ENCODE data around the gene FAM24A. TPM values are rescaled to one million over a fixed set of nuclear protein-coding genes. Genes with fewer than 3 reads are reported as not detected.

The FAM24A gene
- total RNA-seq, 1 donor from 2014 or later, result not detected

- Histone ChIP-seq H3K27me3 (no peaks in the 10 kb centered on the region), H3K9me3 (no peaks in the 10 kb centered on the region), H3K4me1 (no peaks in the 10 kb centered on the region), H3K36me3 (peaks cover 0 to 8% of the 10 kb centered on the region in 2 donors), H3K27ac (no peak overlapping the region), H3K4me3 (no peak overlapping the region)
- TF ChIP-seq CTCF (IDR thresholded peaks at IDR 0.05), result no peak
- DNase-seq (ENCODE audit: low spot score in 2 of 2), result no peak
- intact Hi-C loops (cut with DNase I), result no loop called here
Observed at GRCh38 chr10:122930140-122930539, 19.7 kb downstream of the FAM24A start.

GRCh38 chr10:122931088-122931906 is 20.9 kb downstream of the FAM24A start:
- intact Hi-C loops (cut with DNase I), result no loop called here
- TF ChIP-seq CTCF (IDR thresholded peaks at IDR 0.05), result no peak

GRCh38 chr10:122939133-122939855 is 28.9 kb downstream of the FAM24A start:
- H3K27me3 ChIP-seq, result no peaks in the 10 kb centered on the region
- no peak for TF ChIP-seq CTCF (IDR thresholded peaks at IDR 0.05)
- DNase-seq (ENCODE audit: low spot score in 2 of 2), result no peak
- peaks cover 16 to 20% of the 10 kb centered on the region in 2 donors for H3K36me3 ChIP-seq
- no peak overlapping the region for H3K27ac ChIP-seq
- intact Hi-C loops (cut with DNase I), result no loop called here
- H3K4me1 ChIP-seq, result no peaks in the 10 kb centered on the region
- no peak overlapping the region for H3K4me3 ChIP-seq
- no peaks in the 10 kb centered on the region for H3K9me3 ChIP-seq

More at GRCh38 chr10:122931088-122931906, 20.9 kb downstream of the FAM24A start:
- Histone ChIP-seq H3K27me3 (no peaks in the 10 kb centered on the region), H3K4me3 (no peak overlapping the region), H3K27ac (no peak overlapping the region), H3K4me1 (no peaks in the 10 kb centered on the region), H3K9me3 (no peaks in the 10 kb centered on the region), H3K36me3 (peaks cover 0 to 9% of the 10 kb centered on the region in 2 donors)
- no peak for DNase-seq (ENCODE audit: low spot score in 2 of 2)

GRCh38 chr10:122939856-122940543 is 29.6 kb downstream of the FAM24A start:
- H3K4me1 ChIP-seq, result no peaks in the 10 kb centered on the region
- intact Hi-C loops (cut with DNase I), result no loop called here
- no peak overlapping the region for H3K4me3 ChIP-seq
- no peak for DNase-seq (ENCODE audit: low spot score in 2 of 2)
- H3K27me3 ChIP-seq, result no peaks in the 10 kb centered on the region
- no peak for TF ChIP-seq CTCF (IDR thresholded peaks at IDR 0.05)
- H3K36me3 ChIP-seq, result peaks cover 17 to 20% of the 10 kb centered on the region in 2 donors
- no peaks in the 10 kb centered on the region for H3K9me3 ChIP-seq
- H3K27ac ChIP-seq, result no peak overlapping the region

GRCh38 chr10:122949296-122949695 is 38.9 kb downstream of the FAM24A start:
- TF ChIP-seq CTCF (IDR thresholded peaks at IDR 0.05), result no peak
- H3K9me3 ChIP-seq, result no peaks in the 10 kb centered on the region
- H3K27ac ChIP-seq, result no peak overlapping the region
- intact Hi-C loops (cut with DNase I), result no loop called here
- peaks cover 0 to 5% of the 10 kb centered on the region in 2 donors for H3K4me1 ChIP-seq
- no peak overlapping the region for H3K4me3 ChIP-seq
- no peaks in the 10 kb centered on the region for H3K27me3 ChIP-seq
- DNase-seq (ENCODE audit: low spot score in 2 of 2), result no peak
- peaks cover 11 to 29% of the 10 kb centered on the region in 2 donors for H3K36me3 ChIP-seq
